ENCODE results near the gene ITM2B.

ITM2B gene

DNA sequence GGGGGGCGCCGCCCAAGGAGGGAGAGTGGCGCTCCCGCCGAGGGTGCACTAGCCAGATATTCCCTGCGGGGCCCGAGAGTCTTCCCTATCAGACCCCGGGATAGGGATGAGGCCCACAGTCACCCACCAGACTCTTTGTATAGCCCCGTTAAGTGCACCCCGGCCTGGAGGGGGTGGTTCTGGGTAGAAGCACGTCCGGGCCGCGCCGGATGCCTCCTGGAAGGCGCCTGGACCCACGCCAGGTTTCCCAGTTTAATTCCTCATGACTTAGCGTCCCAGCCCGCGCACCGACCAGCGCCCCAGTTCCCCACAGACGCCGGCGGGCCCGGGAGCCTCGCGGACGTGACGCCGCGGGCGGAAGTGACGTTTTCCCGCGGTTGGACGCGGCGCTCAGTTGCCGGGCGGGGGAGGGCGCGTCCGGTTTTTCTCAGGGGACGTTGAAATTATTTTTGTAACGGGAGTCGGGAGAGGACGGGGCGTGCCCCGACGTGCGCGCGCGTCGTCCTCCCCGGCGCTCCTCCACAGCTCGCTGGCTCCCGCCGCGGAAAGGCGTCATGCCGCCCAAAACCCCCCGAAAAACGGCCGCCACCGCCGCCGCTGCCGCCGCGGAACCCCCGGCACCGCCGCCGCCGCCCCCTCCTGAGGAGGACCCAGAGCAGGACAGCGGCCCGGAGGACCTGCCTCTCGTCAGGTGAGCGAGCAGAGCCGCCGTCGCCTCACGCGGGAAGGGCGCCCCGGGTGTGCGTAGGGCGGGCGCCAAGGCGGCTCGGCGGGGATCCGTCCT, 70.5 kb downstream of the ITM2B start, which contains the start of gene RB1:
RB1 (plus strand) TSS at position 393 of the 784 bp plus-strand sequence; CDS start at position 555, 162 bp downstream.
- DNase-seq (ENCODE audit: low read depth): peak; percentile 95
- TF ChIP-seq CTCF (IDR thresholded peaks at IDR 0.05; ENCODE audit: insufficient read depth, low read depth, low read length, missing control alignments): no peak
- peak within 1 kb of the TSS; percentile 78 for H3K4me3 ChIP-seq (ENCODE audit: low read length)

- TF ChIP-seq CTCF (IDR thresholded peaks at IDR 0.05; ENCODE audit: insufficient read depth, low read depth, low read length, missing control alignments): no peak
- peak overlapping the region; percentile 78 for H3K4me3 ChIP-seq (ENCODE audit: low read length)
- peak; percentile 36 for DNase-seq (ENCODE audit: low read depth)
Observed at GRCh38 chr13:48304143-48304876, 71.3 kb downstream of the ITM2B start.

- no peak for TF ChIP-seq CTCF (IDR thresholded peaks at IDR 0.05; ENCODE audit: insufficient read depth, low read depth, low read length, missing control alignments)
- DNase-seq (ENCODE audit: low read depth): peak; percentile 69
- H3K4me3 ChIP-seq (ENCODE audit: low read length): no peak overlapping the region
Observed at GRCh38 chr13:48311223-48311622, 78.2 kb downstream of the ITM2B start.

DNA sequence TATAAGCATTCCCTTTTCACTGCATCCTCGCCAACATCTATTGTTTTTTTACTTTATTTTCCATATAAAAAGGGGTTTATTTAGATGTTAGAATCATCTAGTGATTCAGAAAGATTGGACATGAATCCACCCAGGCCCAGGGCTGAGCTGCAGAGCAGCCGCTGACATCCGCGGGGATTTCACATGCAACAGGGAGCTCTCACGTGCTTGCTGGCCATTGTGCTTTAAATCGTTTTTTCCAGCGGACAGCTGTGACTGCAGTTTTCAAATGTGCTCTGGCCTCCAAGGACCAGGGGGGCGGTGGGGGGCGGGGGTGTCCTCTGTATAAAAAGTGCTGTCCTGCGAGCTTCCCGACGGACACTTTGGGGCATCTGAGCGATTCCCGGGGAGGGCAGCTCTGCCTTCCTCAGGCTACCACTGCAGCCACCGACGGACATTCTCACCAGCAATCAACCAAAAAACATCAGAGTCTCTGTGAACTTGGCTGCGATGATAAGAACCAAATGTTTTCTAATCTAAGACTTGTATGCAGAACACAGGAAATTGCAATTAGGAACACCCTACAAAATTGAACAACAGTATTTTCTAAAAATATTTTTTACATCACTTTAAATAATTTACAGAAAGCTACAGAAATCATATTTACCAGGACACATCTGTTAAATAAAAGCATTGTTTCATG, 83.1 kb downstream of the ITM2B start:
- DNase-seq (ENCODE audit: low read depth): no peak
- no peak for TF ChIP-seq CTCF (IDR thresholded peaks at IDR 0.05; ENCODE audit: insufficient read depth, low read depth, low read length, missing control alignments)
- H3K4me3 ChIP-seq (ENCODE audit: low read length): no peak overlapping the region

DNA sequence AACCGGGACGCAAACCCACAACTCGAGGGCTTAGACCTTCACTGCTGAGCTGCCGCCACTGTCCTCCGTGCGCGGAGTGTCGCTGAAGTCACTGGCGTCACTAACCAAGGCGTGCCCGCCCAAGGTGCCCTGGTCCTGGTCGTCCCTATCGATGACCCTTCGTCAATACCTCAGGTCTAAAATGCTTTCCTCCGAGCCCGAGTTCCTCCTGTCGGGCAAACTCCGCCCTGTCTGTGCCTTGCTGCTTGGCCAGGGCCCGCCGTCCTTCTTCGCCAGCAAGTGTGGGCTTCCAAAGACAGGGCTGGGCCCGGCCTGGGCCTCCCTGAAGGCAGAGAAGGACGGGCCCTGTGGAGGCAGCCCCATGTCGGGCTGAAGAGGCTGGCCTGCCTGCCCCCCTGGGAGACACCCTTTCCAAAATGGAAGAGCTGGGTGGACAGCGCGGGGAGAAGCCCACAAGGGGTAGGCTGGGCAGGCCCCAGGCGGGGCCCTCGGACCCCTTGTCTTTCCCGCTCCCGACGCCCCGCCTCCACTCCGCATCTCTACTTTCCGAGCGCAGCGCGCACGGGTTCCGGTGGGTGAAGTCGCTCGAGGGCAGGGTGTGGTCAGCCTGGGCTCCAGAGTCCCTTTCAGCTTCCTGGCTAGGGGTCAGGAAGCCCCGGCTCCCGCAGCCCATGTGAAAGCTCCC, 84.0 kb downstream of the ITM2B start:
- H3K4me3 ChIP-seq (ENCODE audit: low read length): no peak overlapping the region
- no peak for DNase-seq (ENCODE audit: low read depth)
- no peak for TF ChIP-seq CTCF (IDR thresholded peaks at IDR 0.05; ENCODE audit: insufficient read depth, low read depth, low read length, missing control alignments)

DNA sequence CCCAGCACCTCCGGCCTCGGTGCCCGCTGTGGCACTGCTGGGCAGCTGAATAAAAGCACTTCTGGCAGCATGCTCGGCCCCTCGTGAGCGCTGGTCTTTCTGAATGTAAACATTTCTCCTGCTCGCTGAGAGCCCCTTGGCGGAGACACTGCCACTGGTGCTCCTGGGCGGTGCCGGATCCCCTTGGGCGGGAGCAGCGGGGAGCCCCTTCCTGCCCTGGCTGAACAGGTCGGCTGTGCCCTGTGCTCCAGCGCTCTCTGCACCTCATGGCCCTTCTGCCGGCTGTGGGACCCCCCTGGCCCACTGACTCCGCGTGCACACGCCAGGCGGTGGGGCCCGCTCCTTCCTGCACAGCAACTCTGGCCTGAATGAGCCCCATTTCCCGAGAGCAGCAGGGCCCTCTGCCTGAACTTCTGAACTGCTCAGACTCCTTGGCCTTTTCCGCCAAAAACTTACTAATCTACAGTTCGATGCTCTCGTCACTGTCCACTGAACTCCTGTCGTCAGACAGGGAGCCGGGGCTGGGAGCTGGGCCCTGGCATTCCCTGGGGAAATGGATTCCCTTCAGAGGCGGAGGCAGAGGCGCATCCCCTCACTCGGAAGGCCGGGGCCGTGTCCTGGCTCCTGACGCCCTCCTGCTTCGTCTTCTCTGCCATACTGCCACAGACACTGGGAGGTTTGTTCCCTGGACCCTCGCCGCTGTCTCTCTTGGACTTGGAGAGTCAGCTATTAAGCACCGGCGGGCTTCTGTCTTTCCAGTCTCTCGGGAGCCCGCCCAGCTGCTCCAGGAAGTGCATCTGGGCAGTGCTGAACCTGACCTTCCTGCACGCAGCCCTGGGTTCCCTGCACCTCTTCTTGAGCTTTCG, 84.7 kb downstream of the ITM2B start:
- TF ChIP-seq CTCF (IDR thresholded peaks at IDR 0.05; ENCODE audit: insufficient read depth, low read depth, low read length, missing control alignments): no peak
- no peak for DNase-seq (ENCODE audit: low read depth)

More for the DNA sequence above, 84.7 kb downstream of the ITM2B start:
- no peak overlapping the region for H3K4me3 ChIP-seq (ENCODE audit: low read length)

All from epithelial cell of esophagus (primary cell).